ENCODE results near the gene HSCB.
"Not testable (repeated sequence)": the region's sequence is repeated elsewhere in the genome, so short reads cannot be mapped to it uniquely, and the experiment has no call there.

HSCB gene

DNA sequence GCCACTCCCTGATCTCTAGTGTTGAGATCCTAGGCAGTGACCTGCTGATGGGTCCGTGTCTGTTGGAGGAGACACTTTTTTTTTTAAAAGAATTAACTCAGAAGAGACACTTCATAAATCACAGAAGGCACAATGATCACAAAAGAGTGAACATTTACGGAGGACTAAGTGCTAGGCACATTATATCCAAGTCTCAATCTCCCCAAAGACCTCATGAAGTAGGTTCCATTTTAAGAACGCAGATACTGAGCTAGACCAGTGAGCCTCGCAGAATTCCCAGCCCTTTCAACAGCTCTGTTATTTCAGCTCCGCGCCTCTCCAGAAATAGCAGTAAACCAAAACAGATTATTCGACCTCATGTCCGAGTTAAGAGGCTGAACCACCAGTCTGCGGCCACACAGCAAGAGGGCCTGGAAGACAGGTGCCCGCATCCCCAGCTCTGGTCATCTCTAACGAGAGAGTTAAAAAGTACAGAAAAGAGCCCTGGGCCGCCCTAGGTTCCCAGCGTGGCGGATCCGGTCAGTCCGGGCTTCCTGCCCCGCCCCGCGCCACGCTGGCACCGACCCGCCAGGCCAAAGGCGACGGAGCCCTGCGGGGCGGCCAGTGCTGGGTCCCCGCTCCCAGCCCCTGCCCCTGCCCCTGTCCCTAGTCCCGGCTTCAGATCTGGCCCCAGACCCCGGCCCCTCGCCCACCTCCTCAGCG, 57.9 kb downstream of the HSCB start:
- Histone ChIP-seq H3K27me3 (ENCODE audit: insufficient read depth, low read depth) (no peaks in the 10 kb centered on the region), H3K79me2 (ENCODE audit: insufficient read depth, low read depth) (peaks cover 90% of the 10 kb centered on the region), H3K9ac (peak overlapping the region; percentile 100), H3K4me3 (IDR thresholded peaks at IDR 0.05; ENCODE audit: insufficient read depth, low read depth, low read length) (peak overlapping the region; percentile 74), H3K27ac (peak overlapping the region; percentile 99), H4K20me1 (ENCODE audit: insufficient read depth) (peaks cover 20% of the 10 kb centered on the region), H3K4me1 (ENCODE audit: low read depth, poor library complexity, severe bottlenecking) (peaks cover 69% of the 10 kb centered on the region), H2AFZ (ENCODE audit: low read depth) (no peak overlapping the region), H3K36me3 (ENCODE audit: insufficient read depth) (peaks cover 33% of the 10 kb centered on the region), H3K4me2 (peak overlapping the region; percentile 99)
- TF ChIP-seq, protein P1, sequence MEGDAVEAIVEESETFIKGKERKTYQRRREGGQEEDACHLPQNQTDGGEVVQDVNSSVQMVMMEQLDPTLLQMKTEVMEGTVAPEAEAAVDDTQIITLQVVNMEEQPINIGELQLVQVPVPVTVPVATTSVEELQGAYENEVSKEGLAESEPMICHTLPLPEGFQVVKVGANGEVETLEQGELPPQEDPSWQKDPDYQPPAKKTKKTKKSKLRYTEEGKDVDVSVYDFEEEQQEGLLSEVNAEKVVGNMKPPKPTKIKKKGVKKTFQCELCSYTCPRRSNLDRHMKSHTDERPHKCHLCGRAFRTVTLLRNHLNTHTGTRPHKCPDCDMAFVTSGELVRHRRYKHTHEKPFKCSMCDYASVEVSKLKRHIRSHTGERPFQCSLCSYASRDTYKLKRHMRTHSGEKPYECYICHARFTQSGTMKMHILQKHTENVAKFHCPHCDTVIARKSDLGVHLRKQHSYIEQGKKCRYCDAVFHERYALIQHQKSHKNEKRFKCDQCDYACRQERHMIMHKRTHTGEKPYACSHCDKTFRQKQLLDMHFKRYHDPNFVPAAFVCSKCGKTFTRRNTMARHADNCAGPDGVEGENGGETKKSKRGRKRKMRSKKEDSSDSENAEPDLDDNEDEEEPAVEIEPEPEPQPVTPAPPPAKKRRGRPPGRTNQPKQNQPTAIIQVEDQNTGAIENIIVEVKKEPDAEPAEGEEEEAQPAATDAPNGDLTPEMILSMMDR (conservative IDR thresholded peaks at IDR 0.05; ENCODE audit: low read depth, low read length) = no peak

DNA sequence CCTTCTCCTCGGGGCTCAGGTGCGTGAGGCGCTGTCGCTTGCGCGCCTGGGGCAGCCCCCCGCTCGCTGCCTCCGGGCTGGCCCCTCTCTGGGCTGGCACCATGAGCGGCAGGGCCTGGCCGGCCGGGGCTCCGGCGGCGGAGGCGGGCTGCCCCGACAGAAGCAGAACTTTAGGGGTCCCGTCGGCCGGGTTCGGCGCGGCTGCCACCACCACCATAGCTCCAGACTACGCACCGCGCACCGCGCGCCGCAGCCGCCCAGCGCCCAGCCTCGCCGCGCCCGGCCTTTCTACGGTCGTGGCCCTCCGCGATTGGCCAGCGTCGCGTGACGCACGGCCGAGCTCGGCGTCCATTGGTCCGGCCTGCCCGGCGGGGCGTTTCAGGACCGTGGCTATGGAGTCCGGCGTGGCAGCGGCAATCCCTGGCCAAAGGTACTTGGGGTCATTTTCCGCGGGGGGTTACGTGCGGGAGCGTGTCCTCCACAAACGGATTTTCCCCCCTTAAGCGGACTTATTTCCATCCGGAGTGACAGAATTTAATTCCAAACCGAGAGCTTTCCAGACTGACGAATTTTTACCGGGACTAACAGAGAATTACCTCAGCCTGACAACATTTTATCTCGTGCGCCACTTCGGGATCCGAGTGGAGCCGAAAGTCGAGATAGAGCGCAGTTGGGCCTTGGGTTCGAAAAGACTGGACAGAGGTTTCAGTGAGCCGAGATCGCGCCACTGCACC, 58.6 kb downstream of the HSCB start, which contains the start of gene XBP1:
XBP1 (minus strand) TSS at position 262 of the 734 bp plus-strand sequence.
- peak within 1 kb of the TSS; percentile 100 for H3K9ac ChIP-seq
- H3K4me1 ChIP-seq (ENCODE audit: low read depth, poor library complexity, severe bottlenecking) = peaks cover 62% of the 10 kb centered on the region
- H3K4me2 ChIP-seq = peak within 1 kb of the TSS; percentile 99
- TF ChIP-seq, protein P1 (conservative IDR thresholded peaks at IDR 0.05; ENCODE audit: low read depth, low read length) = no peak
- peaks cover 12% of the 10 kb centered on the region for H4K20me1 ChIP-seq (ENCODE audit: insufficient read depth)
- peak within 1 kb of the TSS; percentile 99 for H3K27ac ChIP-seq
- peaks cover 33% of the 10 kb centered on the region for H3K36me3 ChIP-seq (ENCODE audit: insufficient read depth)
- peak within 1 kb of the TSS; percentile 74 for H3K4me3 ChIP-seq (IDR thresholded peaks at IDR 0.05; ENCODE audit: insufficient read depth, low read depth, low read length)
- H2AFZ ChIP-seq (ENCODE audit: low read depth) = peak within 1 kb of the TSS; percentile 16; the same call in 1 of the 2 replicates
- peaks cover 83% of the 10 kb centered on the region for H3K79me2 ChIP-seq (ENCODE audit: insufficient read depth, low read depth)
- H3K27me3 ChIP-seq (ENCODE audit: insufficient read depth, low read depth) = no peaks in the 10 kb centered on the region

DNA sequence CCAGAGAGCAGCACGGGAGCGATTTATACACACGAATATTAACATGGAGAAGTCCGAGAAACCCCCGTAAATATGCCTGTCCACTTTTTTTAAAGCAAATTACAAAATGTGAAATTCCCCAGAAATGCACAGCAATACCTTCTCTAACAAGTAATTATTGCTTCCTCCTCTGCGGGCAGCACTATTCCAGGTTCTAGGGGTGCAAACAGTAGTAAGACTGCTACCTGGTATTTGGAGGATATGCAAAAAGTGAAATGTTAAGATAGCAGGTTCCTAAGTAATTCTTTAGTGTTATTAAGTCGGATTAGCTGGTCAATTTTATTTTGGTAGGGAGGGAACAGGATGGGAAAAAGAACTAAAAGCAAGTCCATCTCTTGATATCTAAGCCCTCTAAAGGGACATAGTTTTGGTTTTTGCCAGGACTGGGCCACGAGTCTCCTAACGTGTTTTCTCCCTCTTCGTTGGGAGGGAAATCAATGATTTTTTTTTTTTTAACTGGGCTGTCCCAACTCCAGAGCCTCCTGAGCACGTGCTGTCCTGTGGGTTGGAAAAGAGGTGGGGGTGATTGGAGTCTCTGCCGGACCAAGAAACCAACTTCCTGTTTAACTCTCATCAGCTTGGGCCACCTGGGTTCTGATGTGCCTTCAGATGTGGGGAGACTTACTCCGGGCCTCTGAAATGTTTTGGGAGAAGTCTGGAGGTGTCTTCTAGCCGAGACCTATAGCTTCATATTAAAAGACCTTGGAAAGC, 60.2 kb downstream of the HSCB start:
- Histone ChIP-seq H3K27ac (peak overlapping the region; percentile 99), H3K4me3 (IDR thresholded peaks at IDR 0.05; ENCODE audit: insufficient read depth, low read depth, low read length) (no peak overlapping the region), H3K4me1 (ENCODE audit: low read depth, poor library complexity, severe bottlenecking) (peaks cover 46% of the 10 kb centered on the region), H3K27me3 (ENCODE audit: insufficient read depth, low read depth) (no peaks in the 10 kb centered on the region), H3K79me2 (ENCODE audit: insufficient read depth, low read depth) (peaks cover 70% of the 10 kb centered on the region), H3K36me3 (ENCODE audit: insufficient read depth) (peaks cover 21% of the 10 kb centered on the region), H2AFZ (ENCODE audit: low read depth) (no peak overlapping the region), H3K9ac (peak overlapping the region; percentile 100), H4K20me1 (ENCODE audit: insufficient read depth) (peaks cover 7% of the 10 kb centered on the region), H3K4me2 (peak overlapping the region; percentile 98)
- TF ChIP-seq, protein P1 (conservative IDR thresholded peaks at IDR 0.05; ENCODE audit: low read depth, low read length) = no peak

DNA sequence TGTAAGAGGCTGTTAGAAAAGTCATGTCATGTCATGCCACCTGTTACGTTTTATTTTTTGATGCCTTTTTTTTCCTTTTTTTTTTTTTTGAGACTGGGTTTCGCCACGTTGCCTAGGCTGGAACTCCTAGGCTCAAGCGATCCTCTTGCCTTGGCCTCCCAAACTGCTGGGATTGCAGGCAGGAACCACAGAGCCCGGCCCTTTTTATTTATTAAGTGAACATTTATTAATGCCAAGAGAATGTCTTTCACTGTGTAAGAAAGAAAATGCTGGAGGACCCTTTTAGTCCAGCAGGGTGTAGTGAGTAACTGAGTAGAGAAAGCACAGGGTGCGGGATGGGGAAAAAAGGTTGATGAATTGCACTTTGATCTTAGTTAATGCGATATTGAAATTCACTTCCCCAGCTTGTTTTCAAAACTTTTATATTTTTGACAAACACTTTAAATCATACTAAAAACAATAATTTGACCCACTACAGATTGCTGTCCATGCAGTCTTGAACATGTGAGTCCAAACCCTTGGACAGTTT, 60.8 kb downstream of the HSCB start:
- peaks cover 5% of the 10 kb centered on the region for H4K20me1 ChIP-seq (ENCODE audit: insufficient read depth)
- peak overlapping the region; percentile 98 for H3K4me2 ChIP-seq
- H3K27ac ChIP-seq = peak overlapping the region; percentile 99
- peak overlapping the region; percentile 100 for H3K9ac ChIP-seq
- H3K4me1 ChIP-seq (ENCODE audit: low read depth, poor library complexity, severe bottlenecking) = peaks cover 40% of the 10 kb centered on the region
- H2AFZ ChIP-seq (ENCODE audit: low read depth) = no peak overlapping the region
- H3K27me3 ChIP-seq (ENCODE audit: insufficient read depth, low read depth) = no peaks in the 10 kb centered on the region
- H3K79me2 ChIP-seq (ENCODE audit: insufficient read depth, low read depth) = peaks cover 64% of the 10 kb centered on the region
- peaks cover 17% of the 10 kb centered on the region; the same call in 1 of the 2 replicates for H3K36me3 ChIP-seq (ENCODE audit: insufficient read depth)
- H3K4me3 ChIP-seq (IDR thresholded peaks at IDR 0.05; ENCODE audit: insufficient read depth, low read depth, low read length) = no peak overlapping the region
- TF ChIP-seq, protein P1 (conservative IDR thresholded peaks at IDR 0.05; ENCODE audit: low read depth, low read length) = no peak

DNA sequence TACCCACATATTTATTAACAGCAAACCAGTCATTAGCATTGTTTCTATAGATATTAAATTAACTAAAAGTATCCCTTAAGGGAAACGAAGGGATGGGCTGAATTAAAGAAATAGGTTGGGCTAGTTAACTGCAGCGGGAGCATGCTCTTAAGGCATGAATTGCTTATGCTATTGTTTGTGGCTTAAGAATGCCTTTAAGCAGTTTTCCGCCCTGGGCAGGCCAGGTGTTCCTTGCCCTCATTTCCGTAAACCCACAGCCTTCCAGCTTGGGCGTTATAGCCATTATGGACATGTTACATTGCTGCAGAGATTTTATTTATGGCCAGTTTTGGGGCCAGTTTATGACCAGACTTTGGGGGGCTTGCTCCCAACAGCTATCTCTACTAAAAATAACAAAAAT, 63.6 kb downstream of the HSCB start:
- not testable (repeated sequence) for H3K4me2 ChIP-seq; H3K27ac ChIP-seq; H3K4me3 ChIP-seq (IDR thresholded peaks at IDR 0.05; ENCODE audit: insufficient read depth, low read depth, low read length); H3K36me3 ChIP-seq (ENCODE audit: insufficient read depth); H2AFZ ChIP-seq (ENCODE audit: low read depth); H3K27me3 ChIP-seq (ENCODE audit: insufficient read depth, low read depth); H4K20me1 ChIP-seq (ENCODE audit: insufficient read depth); H3K9ac ChIP-seq
- Histone ChIP-seq H3K4me1 (ENCODE audit: low read depth, poor library complexity, severe bottlenecking) (peaks cover 56% of the 10 kb centered on the region), H3K79me2 (ENCODE audit: insufficient read depth, low read depth) (peaks cover 37% of the 10 kb centered on the region)
